EL (cell line): ENCODE measurements around the gene ID2.
"Not testable (repeated sequence)": the region's sequence is repeated elsewhere in the genome, so short reads cannot be mapped to it uniquely, and the experiment has no call there.

ENCODE experiments used
- DNase-seq: peaks from one replicate; pipeline ENCODE4 v3.0.0-alpha.2; 2016

ID2 gene

GRCh38 chr2:8685697-8686358, 4.0 kb downstream of the ID2 start:
- DNase-seq = peak; percentile 57

- no peak for DNase-seq
Observed at GRCh38 chr2:8691859-8692437, 10.1 kb downstream of the ID2 start.

GRCh38 chr2:8692783-8693156, 10.9 kb downstream of the ID2 start:
- DNase-seq = no peak

GRCh38 chr2:8693157-8693821, 11.4 kb downstream of the ID2 start:
- DNase-seq = no peak

- DNase-seq = no peak
Observed at GRCh38 chr2:8694737-8695136, 12.9 kb downstream of the ID2 start.

GRCh38 chr2:8697190-8697589, 15.3 kb downstream of the ID2 start:
- no peak for DNase-seq

GRCh38 chr2:8699839-8700238, 18.0 kb downstream of the ID2 start:
- no peak for DNase-seq

GRCh38 chr2:8701681-8702379, 20.0 kb downstream of the ID2 start:
- DNase-seq = no peak

GRCh38 chr2:8704906-8705305, 23.1 kb downstream of the ID2 start:
- DNase-seq = no peak

GRCh38 chr2:8709611-8710010, 27.8 kb downstream of the ID2 start:
- no peak for DNase-seq

GRCh38 chr2:8710951-8711350, 29.1 kb downstream of the ID2 start:
- no peak for DNase-seq

GRCh38 chr2:8714283-8714682, 32.4 kb downstream of the ID2 start:
- no peak for DNase-seq

- no peak for DNase-seq
Observed at GRCh38 chr2:8714971-8715370, 33.1 kb downstream of the ID2 start.

- DNase-seq = no peak
Observed at GRCh38 chr2:8719528-8719927, 37.7 kb downstream of the ID2 start.

GRCh38 chr2:8720741-8721140, 38.9 kb downstream of the ID2 start:
- no peak for DNase-seq

- DNase-seq = no peak
Observed at GRCh38 chr2:8721410-8721809, 39.6 kb downstream of the ID2 start.

GRCh38 chr2:8722986-8723385, 41.1 kb downstream of the ID2 start:
- no peak for DNase-seq

GRCh38 chr2:8725838-8726237, 44.0 kb downstream of the ID2 start:
- DNase-seq = no peak

GRCh38 chr2:8728305-8729015, 46.6 kb downstream of the ID2 start:
- DNase-seq = no peak

GRCh38 chr2:8729101-8729500, 47.2 kb downstream of the ID2 start:
- not testable (repeated sequence) for DNase-seq

- no peak for DNase-seq
Observed at GRCh38 chr2:8729939-8730338, 48.1 kb downstream of the ID2 start.

- DNase-seq = no peak
Observed at GRCh38 chr2:8732601-8733000, 50.7 kb downstream of the ID2 start.
